Posterior vena cava (tissue), 2 donors: ENCODE measurements around the gene DYSF. TPM values are rescaled to one million over a fixed set of nuclear protein-coding genes. Genes with fewer than 3 reads are reported as not detected.

Experiments used
- DNase-seq: peaks from one replicate; pipeline ENCODE4 v3.0.0-alpha.2; 2020; ENCODE audit warnings: low spot score
- intact Hi-C, 2 donors: fragments of 100-400 bp; cut with DNase I; formaldehyde crosslinking; loops; one replicate each; pipeline versions ENCODE4 v1.14.1 to v1.14.2; 2022 to 2023
- total RNA-seq, 2 donors: library from RNA; stranded (reverse); fragmentation: NEBNext Ultra II Directional; extraction: Animal tissue kit (Norgen Biotek cat#: 25700); gene quantifications; one replicate each; pipeline ENCODE4 v1.2.1, GENCODE V29; 2021
- donor health status: DM: yes; HTN: yes; CAD: no.
- donor health status: DM: yes; HTN: yes; CAD: no.

Gene DYSF
- total RNA-seq, 2 donors from 2014 or later = 42.1 to 46.8 TPM

GRCh38 chr2:71570951-71571460, 117.6 kb downstream of the DYSF start:
- intact Hi-C loops = no loop called here
- no peak for DNase-seq

- DNase-seq = no peak
- intact Hi-C loops = no loop called here
These were observed 118.6 kb downstream of the DYSF start for GRCh38 chr2:71571945-71572344.

- no peak for DNase-seq
- intact Hi-C loops = no loop called here
These were observed 122.6 kb downstream of the DYSF start for GRCh38 chr2:71575966-71576365.

- DNase-seq = no peak
- intact Hi-C loops = no loop called here
These were observed 123.2 kb downstream of the DYSF start for GRCh38 chr2:71576541-71576940.

GRCh38 chr2:71577209-71577608, 123.8 kb downstream of the DYSF start:
- intact Hi-C loops = no loop called here
- DNase-seq = no peak

- intact Hi-C loops = no loop called here
- peak; percentile 93 for DNase-seq
These were observed 125.5 kb downstream of the DYSF start for GRCh38 chr2:71578767-71579342.

GRCh38 chr2:71581026-71581425, 127.7 kb downstream of the DYSF start:
- intact Hi-C loops = no loop called here
- no peak for DNase-seq

GRCh38 chr2:71583876-71584275, 130.5 kb downstream of the DYSF start:
- intact Hi-C loops = no loop called here

GRCh38 chr2:71586471-71586870, 133.1 kb downstream of the DYSF start:
- DNase-seq = no peak
- intact Hi-C loops = no loop called here

More at GRCh38 chr2:71583876-71584275, 130.5 kb downstream of the DYSF start:
- DNase-seq = no peak

GRCh38 chr2:71587509-71588073, 134.2 kb downstream of the DYSF start:
- no peak for DNase-seq
- intact Hi-C loops = no loop called here

- intact Hi-C loops = no loop called here
- DNase-seq = no peak
These were observed 135.3 kb downstream of the DYSF start for GRCh38 chr2:71588497-71589170.

- intact Hi-C loops = loop anchor here in 1 of 2 donors (10.0 kb wide), 1 partner anchor 565 kb away; no protein-coding TSS in a partner anchor
- no peak for DNase-seq
These were observed 136.4 kb downstream of the DYSF start for GRCh38 chr2:71589763-71590162.

GRCh38 chr2:71591044-71591443, 137.7 kb downstream of the DYSF start:
- intact Hi-C loops = loop anchor here in 1 of 2 donors (10.0 kb wide), 1 partner anchor 564 kb away; no protein-coding TSS in a partner anchor
- no peak for DNase-seq

- DNase-seq = no peak
- intact Hi-C loops = loop anchor here in 1 of 2 donors (10.0 kb wide), 1 partner anchor 563 kb away; no protein-coding TSS in a partner anchor
These were observed 138.9 kb downstream of the DYSF start for GRCh38 chr2:71592181-71592711.

GRCh38 chr2:71595569-71595968, 142.2 kb downstream of the DYSF start:
- intact Hi-C loops = loop anchor here in 1 of 2 donors (10.0 kb wide), 1 partner anchor 559 kb away; no protein-coding TSS in a partner anchor
- no peak for DNase-seq

- intact Hi-C loops = loop anchor here in 1 of 2 donors (10.0 kb wide), 1 partner anchor 559 kb away; no protein-coding TSS in a partner anchor
- no peak for DNase-seq
These were observed 142.7 kb downstream of the DYSF start for GRCh38 chr2:71596011-71596410.

GRCh38 chr2:71597756-71598155, 144.4 kb downstream of the DYSF start:
- intact Hi-C loops = loop anchor here in 1 of 2 donors (10.0 kb wide), 1 partner anchor 557 kb away; no protein-coding TSS in a partner anchor
- no peak for DNase-seq

GRCh38 chr2:71598526-71598925, 145.2 kb downstream of the DYSF start:
- DNase-seq = no peak
- intact Hi-C loops = loop anchor here in 1 of 2 donors (10.0 kb wide), 1 partner anchor 556 kb away; no protein-coding TSS in a partner anchor

GRCh38 chr2:71599038-71599437, 145.7 kb downstream of the DYSF start:
- DNase-seq = no peak

More at GRCh38 chr2:71599038-71599437, 145.7 kb downstream of the DYSF start:
- intact Hi-C loops = loop anchor here in 1 of 2 donors (10.0 kb wide), 1 partner anchor 556 kb away; no protein-coding TSS in a partner anchor
